CD4-positive, alpha-beta T cell treated with Interferon gamma for 1 hour (primary cell): ENCODE measurements around the gene PHACTR2.

Source experiments
- DNase-seq: peaks from one replicate; pipeline ENCODE4 v3.0.0-alpha.2; 2020

The PHACTR2 gene

GRCh38 chr6:143675946-143676345, 1.8 kb upstream of the PHACTR2 start:
- DNase-seq: no peak

- DNase-seq: no peak
Observed at GRCh38 chr6:143676437-143677045, 1.2 kb upstream of the PHACTR2 start.

GRCh38 chr6:143677577-143677890, 231 bp upstream of the PHACTR2 start:
- DNase-seq: no peak

GRCh38 chr6:143679041-143679440, 1.3 kb downstream of the PHACTR2 start:
- DNase-seq: no peak

- DNase-seq: no peak
Observed at GRCh38 chr6:143680141-143680540, 2.4 kb downstream of the PHACTR2 start.

- no peak for DNase-seq
Observed at GRCh38 chr6:143682805-143683204, 5.0 kb downstream of the PHACTR2 start.

- no peak for DNase-seq
Observed at GRCh38 chr6:143684486-143684885, 6.7 kb downstream of the PHACTR2 start.

- no peak for DNase-seq
Observed at GRCh38 chr6:143685653-143686052, 7.9 kb downstream of the PHACTR2 start.

GRCh38 chr6:143687591-143687990, 9.8 kb downstream of the PHACTR2 start:
- no peak for DNase-seq

- no peak for DNase-seq
Observed at GRCh38 chr6:143688681-143689080, 10.9 kb downstream of the PHACTR2 start.

- no peak for DNase-seq
Observed at GRCh38 chr6:143689852-143690251, 12.1 kb downstream of the PHACTR2 start.

- no peak for DNase-seq
Observed at GRCh38 chr6:143691155-143691554, 13.4 kb downstream of the PHACTR2 start.

- DNase-seq: no peak
Observed at GRCh38 chr6:143691900-143692636, 14.3 kb downstream of the PHACTR2 start.

GRCh38 chr6:143692696-143693095, 14.9 kb downstream of the PHACTR2 start:
- DNase-seq: no peak

GRCh38 chr6:143694013-143694412, 16.2 kb downstream of the PHACTR2 start:
- DNase-seq: no peak

GRCh38 chr6:143694560-143694959, 16.8 kb downstream of the PHACTR2 start:
- no peak for DNase-seq

- DNase-seq: no peak
Observed at GRCh38 chr6:143695130-143695968, 17.6 kb downstream of the PHACTR2 start.

- DNase-seq: no peak
Observed at GRCh38 chr6:143695969-143696663, 18.4 kb downstream of the PHACTR2 start.

GRCh38 chr6:143696664-143697000, 18.9 kb downstream of the PHACTR2 start:
- DNase-seq: no peak

- no peak for DNase-seq
Observed at GRCh38 chr6:143697076-143697800, 19.5 kb downstream of the PHACTR2 start.

- no peak for DNase-seq
Observed at GRCh38 chr6:143698329-143698728, 20.6 kb downstream of the PHACTR2 start.

GRCh38 chr6:143698759-143699429, 21.1 kb downstream of the PHACTR2 start:
- no peak for DNase-seq
